HG03097 (cell line): Measurements from ENCODE around the gene IRF8.

Experiments
- ATAC-seq: cut with Tn5 transposase; IDR thresholded peaks from one replicate; pipeline ENCODE4 v1.9.1; 2021; ENCODE audit not compliant: unreplicated experiment, low FRiP score

The IRF8 gene

DNA sequence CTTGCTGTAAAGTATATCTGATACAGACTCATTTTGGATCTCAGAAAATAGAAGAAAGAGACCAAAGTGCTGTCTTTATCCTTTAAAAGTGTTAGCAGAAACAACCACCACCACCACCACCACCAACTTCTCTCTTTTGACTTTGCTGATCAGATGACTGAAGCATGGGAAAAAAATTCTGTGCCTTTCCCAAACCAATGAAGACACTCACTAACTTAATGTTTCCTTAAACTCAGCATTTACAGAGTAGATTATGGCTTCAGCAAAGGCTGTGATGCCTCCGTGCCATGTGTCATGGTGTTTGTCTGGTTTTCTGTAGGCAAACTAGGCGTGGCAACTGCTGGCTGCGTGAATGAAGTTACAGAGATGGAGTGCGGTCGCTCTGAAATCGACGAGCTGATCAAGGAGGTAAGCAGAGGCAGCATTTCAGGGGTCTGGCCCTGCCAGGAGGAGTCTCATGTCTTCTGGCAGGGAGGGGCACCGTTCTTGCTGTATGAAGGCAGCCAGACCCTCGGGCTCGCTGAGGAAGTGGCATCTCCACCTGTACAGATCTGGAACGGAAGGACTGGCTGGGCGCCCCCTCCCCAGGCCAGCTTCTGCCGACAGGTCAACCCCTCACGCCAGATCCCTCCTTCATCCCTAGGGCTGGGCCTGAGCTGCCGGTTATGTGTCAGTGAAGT, 12.4 kb downstream of the IRF8 start:
- ATAC-seq: no peak

DNA sequence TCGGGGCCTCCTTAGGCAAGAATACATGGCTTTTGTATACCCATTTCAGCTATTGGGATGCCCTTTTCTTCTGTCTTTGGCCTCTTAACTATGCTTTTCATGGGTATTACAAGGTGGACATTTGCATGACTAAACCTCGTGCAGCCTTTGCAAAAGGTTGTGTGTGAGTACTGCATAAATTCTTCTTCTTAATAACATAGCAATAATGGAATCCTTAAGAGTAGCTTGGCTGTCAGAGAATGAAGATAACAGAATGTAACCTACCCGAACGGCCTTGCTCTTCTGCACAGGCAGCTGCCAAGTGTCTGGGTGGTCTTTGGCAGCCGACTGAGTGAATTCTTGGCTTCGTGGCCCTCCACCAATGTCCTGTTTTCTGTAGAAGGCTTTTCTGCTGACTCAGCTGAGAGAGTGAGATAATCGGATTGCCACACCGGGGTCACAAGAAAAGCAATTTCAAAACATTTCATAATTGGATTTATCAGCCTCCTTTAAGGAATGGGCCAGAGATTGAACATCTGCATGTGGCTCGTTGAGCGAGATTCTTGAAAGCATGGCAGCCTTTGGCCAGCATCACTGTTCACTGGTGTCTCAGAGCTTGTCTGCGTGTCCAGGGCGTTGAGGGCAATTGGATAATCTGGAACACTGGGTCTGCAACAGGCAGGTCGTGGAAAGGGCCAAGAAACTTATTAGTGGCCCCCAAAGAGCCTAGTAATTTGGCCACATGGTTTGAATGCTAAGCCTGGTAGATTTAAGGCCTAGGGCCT, 13.4 kb downstream of the IRF8 start:
- ATAC-seq: no peak

DNA sequence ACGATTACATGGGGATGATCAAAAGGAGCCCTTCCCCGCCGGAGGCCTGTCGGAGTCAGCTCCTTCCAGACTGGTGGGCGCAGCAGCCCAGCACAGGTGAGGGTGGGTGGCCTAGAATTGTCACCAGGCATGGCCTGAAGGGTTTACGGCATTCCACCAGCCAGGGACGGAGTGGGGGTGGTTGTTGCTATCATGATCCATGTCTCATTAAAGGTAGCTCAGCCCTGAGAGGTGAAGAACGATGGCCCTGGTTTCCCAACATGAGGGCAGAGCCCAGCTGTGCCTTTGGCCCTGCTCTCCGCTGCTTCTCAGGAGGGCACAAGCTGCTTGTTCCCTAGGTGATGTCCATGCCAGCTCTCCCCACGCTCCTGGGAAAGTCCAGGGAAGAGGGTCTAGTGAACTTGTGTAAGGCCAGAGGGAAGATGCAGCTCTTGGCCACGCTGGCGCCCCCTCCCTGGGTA, 14.2 kb downstream of the IRF8 start:
- ATAC-seq: no peak

DNA sequence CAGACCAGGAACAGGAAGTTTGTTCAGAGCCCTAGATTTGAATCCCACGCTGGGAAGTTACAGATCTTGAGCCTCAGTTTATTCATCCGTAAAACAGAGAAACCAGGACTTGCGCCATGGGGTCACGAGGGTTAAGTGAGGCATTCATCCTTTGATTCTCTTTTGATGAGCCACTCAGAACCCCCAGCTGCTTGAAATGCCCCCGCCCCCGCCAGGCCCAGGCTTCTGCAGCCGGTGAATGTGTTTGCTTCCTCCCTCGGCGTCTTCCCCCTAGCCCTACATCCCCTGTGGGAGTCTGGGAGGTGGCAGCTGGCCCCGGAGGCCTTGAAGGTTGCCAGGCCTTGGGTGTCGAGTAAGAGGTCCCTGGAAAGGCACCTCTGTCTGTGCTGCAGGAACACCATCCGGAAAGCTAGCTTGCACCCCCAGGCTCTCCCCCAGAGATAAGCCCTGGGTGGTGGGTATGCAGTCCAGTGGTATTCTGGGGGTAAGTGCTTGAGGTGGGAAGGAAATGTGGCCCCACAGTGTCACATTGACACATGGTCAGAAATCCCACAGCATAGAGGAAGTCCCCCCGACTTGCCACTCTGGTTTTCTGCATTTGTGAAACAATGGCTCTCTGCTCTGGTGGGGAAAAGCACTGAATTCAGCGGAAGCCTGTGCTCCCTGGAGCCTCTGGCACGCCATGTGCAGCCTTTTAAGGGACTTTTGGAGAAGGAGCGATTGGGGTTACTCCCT, 14.9 kb downstream of the IRF8 start:
- no peak for ATAC-seq

- no peak for ATAC-seq
These were observed 15.4 kb downstream of the IRF8 start for GRCh38 chr16:85914423-85914794.

DNA sequence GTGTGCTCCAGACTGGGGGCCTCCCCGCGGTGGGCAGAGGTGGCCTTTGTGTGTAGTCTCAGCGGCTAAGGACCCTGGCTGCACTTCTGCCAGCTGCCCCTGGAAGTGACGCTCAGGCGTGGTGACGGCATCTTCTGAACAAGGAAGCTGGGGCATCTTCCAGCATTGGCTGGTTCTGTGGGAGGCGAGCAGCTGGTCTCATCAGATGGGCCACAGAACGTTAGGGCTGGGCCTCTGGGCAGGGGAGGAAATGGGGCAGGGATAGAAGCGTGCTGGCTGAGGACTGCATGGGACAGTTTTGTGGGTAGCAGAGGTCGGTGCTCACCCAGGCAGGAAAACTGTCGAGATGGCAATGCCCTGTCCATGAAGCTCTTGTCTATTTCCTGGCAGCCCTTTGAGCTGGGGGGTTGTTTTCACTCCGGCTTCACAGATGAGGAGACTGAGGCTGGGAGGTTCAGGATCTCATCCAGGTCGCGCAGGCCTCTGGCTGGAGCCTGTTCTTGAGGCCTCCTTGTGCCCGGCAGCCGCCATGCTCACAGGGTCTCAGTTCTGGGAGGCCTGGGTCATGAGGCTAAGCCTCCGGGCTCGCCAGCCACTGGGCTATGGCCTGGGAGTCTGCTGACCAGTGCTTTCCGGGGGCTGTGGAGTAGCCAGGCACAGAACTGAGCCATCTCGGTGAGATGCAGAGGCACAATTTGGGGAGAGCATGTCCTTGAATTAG, 16.3 kb downstream of the IRF8 start:
- no peak for ATAC-seq

- ATAC-seq: no peak
These were observed 17.4 kb downstream of the IRF8 start for GRCh38 chr16:85916141-85916890.

DNA sequence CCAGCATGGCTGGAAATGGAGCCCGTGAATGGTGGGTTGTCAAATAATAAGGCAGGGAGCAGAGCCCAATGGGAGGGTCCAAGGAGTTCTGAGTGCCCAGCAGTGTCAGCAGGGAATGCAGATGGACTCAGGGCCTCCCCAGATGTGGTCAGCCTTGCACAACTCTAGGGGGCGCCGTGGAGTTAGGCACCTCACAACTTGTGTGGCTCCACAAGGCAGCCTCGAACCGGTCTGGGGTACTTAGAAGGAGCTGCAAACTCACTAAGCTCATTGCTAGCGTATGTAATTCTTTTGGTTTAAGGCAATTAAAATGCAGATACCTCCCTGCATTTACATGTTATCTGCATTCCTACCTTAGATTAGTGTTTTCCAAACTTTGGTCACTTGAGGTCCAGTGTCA, 18.1 kb downstream of the IRF8 start:
- ATAC-seq: no peak

- ATAC-seq: no peak
These were observed 19.0 kb downstream of the IRF8 start for GRCh38 chr16:85917959-85918358.

GRCh38 chr16:85918436-85918835, 19.5 kb downstream of the IRF8 start:
- ATAC-seq: no peak

DNA sequence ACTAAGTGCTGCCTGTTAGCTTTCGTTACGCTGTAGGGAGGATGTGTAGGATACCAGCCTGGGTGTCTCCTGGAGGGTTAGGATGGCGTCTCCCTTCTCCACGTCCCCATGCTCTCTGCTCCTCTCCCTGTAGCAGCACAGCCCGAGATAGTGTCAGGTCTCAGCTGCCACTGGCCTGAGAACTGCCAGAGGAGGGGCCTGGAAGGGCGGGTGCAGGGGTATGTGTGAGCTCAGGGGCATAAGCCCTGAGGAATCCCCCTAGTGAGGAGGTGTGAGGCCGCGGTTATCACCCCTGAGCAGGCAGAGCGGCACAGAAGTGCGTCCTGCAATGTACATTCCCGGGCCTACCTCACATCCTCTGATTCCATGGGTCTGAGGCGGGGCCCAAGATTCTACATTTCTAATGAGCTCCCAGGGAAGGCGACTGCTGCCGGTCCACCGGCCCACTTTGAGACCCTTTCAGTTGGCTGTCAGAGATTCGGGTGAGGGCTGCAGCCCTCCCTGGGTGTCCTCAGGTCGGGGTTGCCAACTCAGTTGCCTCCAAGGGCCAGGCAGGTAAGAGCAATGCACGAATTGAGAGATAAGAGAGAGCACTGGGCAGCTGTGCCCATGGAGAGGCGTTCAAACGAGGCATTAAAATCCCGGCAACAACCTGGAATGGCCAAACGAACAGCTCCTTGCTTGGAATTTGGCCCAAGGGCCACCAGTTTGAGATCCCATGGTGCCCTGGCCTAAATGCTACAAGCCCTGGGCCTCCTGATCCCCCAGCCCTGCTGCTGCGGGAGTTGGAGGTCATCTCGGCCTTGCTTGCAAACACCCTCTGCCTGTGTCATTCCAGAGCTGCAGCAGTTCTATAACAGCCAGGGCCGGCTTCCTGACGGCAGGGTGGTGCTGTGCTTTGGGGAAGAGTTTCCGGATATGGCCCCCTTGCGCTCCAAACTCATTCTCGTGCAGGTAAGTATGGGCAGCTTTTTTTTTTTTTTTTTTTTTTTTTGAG, 20.6 kb downstream of the IRF8 start:
- ATAC-seq: no peak

GRCh38 chr16:85921026-85921425, 22.1 kb downstream of the IRF8 start:
- no peak for ATAC-seq

- no peak for ATAC-seq
These were observed 24.4 kb downstream of the IRF8 start for GRCh38 chr16:85923153-85924021.

- ATAC-seq: no peak
These were observed 25.7 kb downstream of the IRF8 start for GRCh38 chr16:85924675-85925074.

DNA sequence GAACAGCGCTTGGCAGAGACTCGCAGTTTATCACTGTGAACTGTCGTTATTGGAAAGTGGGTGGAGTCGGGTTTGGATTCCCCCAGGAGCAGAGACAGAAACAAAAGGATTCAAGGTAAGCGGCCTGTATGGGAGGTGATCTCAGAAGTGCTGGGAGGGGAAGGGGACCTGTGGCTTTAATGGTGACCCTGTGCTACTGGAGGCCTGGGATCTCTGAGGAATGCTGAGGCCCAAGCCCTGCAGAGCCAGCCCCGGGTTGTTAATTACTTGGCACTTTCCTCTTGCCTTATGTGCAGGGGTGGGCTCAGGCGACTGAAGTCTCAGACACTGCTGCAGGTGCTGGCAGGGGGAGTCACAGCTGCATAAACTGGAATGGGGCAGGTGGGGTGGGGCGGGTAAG, 27.4 kb downstream of the IRF8 start:
- ATAC-seq: no peak

DNA sequence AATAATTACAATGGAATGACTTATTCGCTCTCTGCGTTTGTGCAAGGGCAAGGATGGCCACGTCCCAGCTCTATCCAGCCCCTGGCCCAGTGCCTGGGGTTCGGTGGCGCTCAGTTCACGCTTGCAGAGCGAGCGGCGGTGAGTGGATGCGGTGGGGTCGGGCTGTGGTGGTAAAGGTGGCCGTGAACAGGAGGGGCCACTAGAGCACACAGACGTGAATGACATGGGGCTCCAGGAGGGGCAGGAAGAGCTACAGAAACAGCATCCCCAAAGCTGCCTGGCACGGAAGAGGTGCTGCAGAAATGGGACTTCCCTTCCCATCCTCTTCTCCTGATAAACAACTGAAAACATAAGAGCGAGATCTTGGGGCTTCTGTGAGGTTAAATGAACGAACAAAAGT, 28.4 kb downstream of the IRF8 start:
- ATAC-seq: no peak

- ATAC-seq: no peak
These were observed 29.0 kb downstream of the IRF8 start for GRCh38 chr16:85927959-85928358.

DNA sequence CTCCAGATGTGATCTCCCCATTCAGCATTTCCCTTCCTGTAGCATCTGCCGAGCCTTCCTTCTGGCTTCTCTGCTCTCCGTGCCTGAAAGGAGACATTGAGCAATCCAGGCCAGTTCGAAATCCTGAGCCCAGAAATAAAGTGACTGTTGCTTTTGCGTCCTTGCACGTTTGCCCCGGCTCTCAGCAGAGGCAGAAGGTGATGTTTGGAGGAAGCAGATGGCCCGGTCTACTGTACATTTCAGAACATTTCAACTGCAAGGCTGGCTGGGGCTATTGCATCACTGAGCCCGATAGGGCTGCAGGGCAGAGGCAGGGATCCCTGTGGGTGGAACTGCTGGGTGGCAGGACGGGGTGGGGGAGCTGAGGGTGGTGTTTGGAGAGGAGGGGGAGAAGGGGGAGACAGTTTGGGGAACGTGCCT, 29.4 kb downstream of the IRF8 start:
- no peak for ATAC-seq
